Measurements from ENCODE around the gene RABL6. TPM values are rescaled to one million over a fixed set of nuclear protein-coding genes. Genes with fewer than 3 reads are reported as not detected.

RABL6 gene
- total RNA-seq, 1 donor from 2014 or later = 68.2 TPM

GRCh38 chr9:136849960-136850865 lies 42.5 kb downstream of the RABL6 start:
- Histone ChIP-seq H3K4me3 (peak overlapping the region; percentile 89), H3K27me3 (peaks cover 19% of the 10 kb centered on the region), H3K4me1 (peaks cover 17% of the 10 kb centered on the region), H3K27ac (peak overlapping the region; percentile 87), H3K36me3 (no peaks in the 10 kb centered on the region), H3K9me3 (no peaks in the 10 kb centered on the region)
- TF ChIP-seq CTCF (IDR thresholded peaks at IDR 0.05) = no peak
- DNase-seq (no peak), ATAC-seq (no peak)
- intact Hi-C loops (cut with DNase I) = no loop called here

- no peak overlapping the region for H3K4me3 ChIP-seq
- no peak overlapping the region for H3K27ac ChIP-seq
- H3K36me3 ChIP-seq = no peaks in the 10 kb centered on the region
- H3K9me3 ChIP-seq = no peaks in the 10 kb centered on the region
- no peak for ATAC-seq
- intact Hi-C loops (cut with DNase I) = no loop called here
- DNase-seq = no peak
- peaks cover 17% of the 10 kb centered on the region for H3K4me1 ChIP-seq
- no peak for TF ChIP-seq CTCF (IDR thresholded peaks at IDR 0.05)
- peaks cover 11% of the 10 kb centered on the region for H3K27me3 ChIP-seq
These were observed 43.4 kb downstream of the RABL6 start for GRCh38 chr9:136850866-136851775.

- TF ChIP-seq CTCF (IDR thresholded peaks at IDR 0.05) = no peak
- Histone ChIP-seq H3K4me1 (peaks cover 12% of the 10 kb centered on the region), H3K36me3 (no peaks in the 10 kb centered on the region), H3K4me3 (no peak within 1 kb of the TSS), H3K27me3 (peaks cover 2% of the 10 kb centered on the region), H3K27ac (no peak within 1 kb of the TSS), H3K9me3 (no peaks in the 10 kb centered on the region)
- no peak for DNase-seq
- no peak for ATAC-seq
- intact Hi-C loops (cut with DNase I) = no loop called here
These were observed 44.4 kb downstream of the RABL6 start, which contains the start of gene MAMDC4 for GRCh38 chr9:136851941-136852663. Gene MAMDC4, plus strand, starts transcription at chr9:136852346. Its CDS starts 71 bp downstream, at chr9:136852417.

- Histone ChIP-seq H3K9me3 (no peaks in the 10 kb centered on the region), H3K27ac (no peak overlapping the region), H3K27me3 (no peaks in the 10 kb centered on the region), H3K4me1 (peaks cover 12% of the 10 kb centered on the region), H3K4me3 (no peak overlapping the region), H3K36me3 (no peaks in the 10 kb centered on the region)
- DNase-seq (no peak), ATAC-seq (no peak)
- TF ChIP-seq CTCF (IDR thresholded peaks at IDR 0.05) = no peak
- intact Hi-C loops (cut with DNase I) = no loop called here
These were observed 45.2 kb downstream of the RABL6 start for GRCh38 chr9:136852664-136853595.

Data from upper lobe of right lung (tissue), 1 donor.